Mammary epithelial cell (primary cell): ENCODE data around the gene DCHS2.

Experiments
- EZH2 ChIP-seq: IDR thresholded peaks from 2 replicates; pipeline ENCODE4 v1.6.1; 2012; ENCODE audit warnings: low read length, inconsistent platforms, borderline replicate concordance
- TF ChIP-seq, protein P1 (sequence below), 2 donors: IDR thresholded peaks in 1 of 2; conservative IDR thresholded peaks in 1 of 2; 2 replicates each; pipeline ENCODE4 v1.5.1; 2011 to 2012; ENCODE audit warnings: inconsistent platforms in 2 of 2, low read length in 2 of 2, mild to moderate bottlenecking in 2 of 2, control low read depth in 1 of 2, low read depth in 1 of 2; ENCODE audit not compliant: insufficient read depth in 1 of 2; ENCODE audit errors: extremely low read depth in 1 of 2

GRCh38 chr4:154222875-154223274 is 268.7 kb downstream of the DCHS2 start:
- TF ChIP-seq, protein P1, sequence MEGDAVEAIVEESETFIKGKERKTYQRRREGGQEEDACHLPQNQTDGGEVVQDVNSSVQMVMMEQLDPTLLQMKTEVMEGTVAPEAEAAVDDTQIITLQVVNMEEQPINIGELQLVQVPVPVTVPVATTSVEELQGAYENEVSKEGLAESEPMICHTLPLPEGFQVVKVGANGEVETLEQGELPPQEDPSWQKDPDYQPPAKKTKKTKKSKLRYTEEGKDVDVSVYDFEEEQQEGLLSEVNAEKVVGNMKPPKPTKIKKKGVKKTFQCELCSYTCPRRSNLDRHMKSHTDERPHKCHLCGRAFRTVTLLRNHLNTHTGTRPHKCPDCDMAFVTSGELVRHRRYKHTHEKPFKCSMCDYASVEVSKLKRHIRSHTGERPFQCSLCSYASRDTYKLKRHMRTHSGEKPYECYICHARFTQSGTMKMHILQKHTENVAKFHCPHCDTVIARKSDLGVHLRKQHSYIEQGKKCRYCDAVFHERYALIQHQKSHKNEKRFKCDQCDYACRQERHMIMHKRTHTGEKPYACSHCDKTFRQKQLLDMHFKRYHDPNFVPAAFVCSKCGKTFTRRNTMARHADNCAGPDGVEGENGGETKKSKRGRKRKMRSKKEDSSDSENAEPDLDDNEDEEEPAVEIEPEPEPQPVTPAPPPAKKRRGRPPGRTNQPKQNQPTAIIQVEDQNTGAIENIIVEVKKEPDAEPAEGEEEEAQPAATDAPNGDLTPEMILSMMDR (conservative IDR thresholded peaks at IDR 0.05 in 1 of 2, IDR thresholded peaks at IDR 0.05 in 1 of 2; ENCODE audit: extremely low read depth in 1 of 2, insufficient read depth in 1 of 2, low read depth in 1 of 2, low read length in 2 of 2), result no peak
- TF ChIP-seq EZH2, result no peak
